ENCODE measurements around the gene MCEE. TPM values are rescaled to one million over a fixed set of nuclear protein-coding genes. Genes with fewer than 3 reads are reported as not detected.

MCEE gene
- total RNA-seq, 4 donors from 2014 or later = 9.0 to 23.3 (median 12.4) TPM

DNA sequence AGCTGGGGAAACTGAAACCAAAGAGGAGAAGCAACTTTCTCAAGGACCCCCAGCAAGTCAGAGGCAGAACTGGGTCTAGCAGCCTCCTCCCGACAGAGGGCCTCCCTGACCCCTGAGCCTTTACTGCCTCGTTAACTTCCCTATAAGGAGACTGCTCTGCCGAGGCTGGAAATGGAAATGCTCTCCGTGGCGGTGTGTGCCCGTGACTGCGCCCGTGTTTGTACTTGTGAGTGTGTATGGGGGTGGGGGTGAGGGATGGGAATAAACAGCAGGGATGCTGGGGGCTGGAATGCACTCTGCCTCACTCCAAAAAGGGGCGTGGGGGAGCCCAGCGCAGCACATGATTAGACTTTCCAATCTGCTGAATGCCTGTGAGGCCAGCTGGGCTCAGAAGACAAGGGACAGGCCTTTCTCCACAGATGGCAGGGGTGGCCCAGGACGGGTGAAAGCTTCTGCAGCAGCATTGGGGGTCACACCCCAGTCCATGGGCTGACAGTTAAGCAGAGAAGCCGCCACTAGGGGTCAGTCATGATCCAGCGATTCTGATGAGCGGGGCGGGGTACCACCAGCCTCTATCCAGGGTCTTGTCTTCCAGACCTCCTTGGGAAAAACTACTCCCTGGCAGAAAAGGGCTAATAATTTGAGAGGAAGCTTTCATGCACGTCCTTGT lies 27.2 kb upstream of the MCEE start:
- TF ChIP-seq, protein P1, sequence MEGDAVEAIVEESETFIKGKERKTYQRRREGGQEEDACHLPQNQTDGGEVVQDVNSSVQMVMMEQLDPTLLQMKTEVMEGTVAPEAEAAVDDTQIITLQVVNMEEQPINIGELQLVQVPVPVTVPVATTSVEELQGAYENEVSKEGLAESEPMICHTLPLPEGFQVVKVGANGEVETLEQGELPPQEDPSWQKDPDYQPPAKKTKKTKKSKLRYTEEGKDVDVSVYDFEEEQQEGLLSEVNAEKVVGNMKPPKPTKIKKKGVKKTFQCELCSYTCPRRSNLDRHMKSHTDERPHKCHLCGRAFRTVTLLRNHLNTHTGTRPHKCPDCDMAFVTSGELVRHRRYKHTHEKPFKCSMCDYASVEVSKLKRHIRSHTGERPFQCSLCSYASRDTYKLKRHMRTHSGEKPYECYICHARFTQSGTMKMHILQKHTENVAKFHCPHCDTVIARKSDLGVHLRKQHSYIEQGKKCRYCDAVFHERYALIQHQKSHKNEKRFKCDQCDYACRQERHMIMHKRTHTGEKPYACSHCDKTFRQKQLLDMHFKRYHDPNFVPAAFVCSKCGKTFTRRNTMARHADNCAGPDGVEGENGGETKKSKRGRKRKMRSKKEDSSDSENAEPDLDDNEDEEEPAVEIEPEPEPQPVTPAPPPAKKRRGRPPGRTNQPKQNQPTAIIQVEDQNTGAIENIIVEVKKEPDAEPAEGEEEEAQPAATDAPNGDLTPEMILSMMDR (IDR thresholded peaks at IDR 0.05) = peak in 2 of 3 experiments; percentile 45 to 57
- no peak for TF ChIP-seq POLR2A (IDR thresholded peaks at IDR 0.05; ENCODE audit: low read depth)
- H3K36me3 ChIP-seq = no peaks in the 10 kb centered on the region
- no peaks in the 10 kb centered on the region for H3K27me3 ChIP-seq
- intact Hi-C loops (cut with DNase I) = no loop called here
- H3K4me1 ChIP-seq = peaks cover 10 to 14% (median 11%) of the 10 kb centered on the region in 4 donors
- no peaks in the 10 kb centered on the region for H3K9me3 ChIP-seq
- peak overlapping the region; percentile 27 to 38 (median 32) for H3K4me3 ChIP-seq
- H3K27ac ChIP-seq (replicated peaks in 1 of 4) = peak overlapping the region in 1 of 4 donors; percentile 9
- 11% methylated on average over 15 of the region's 16 CpGs for WGBS
- no peak for DNase-seq (ENCODE audit: extremely low spot score)

DNA sequence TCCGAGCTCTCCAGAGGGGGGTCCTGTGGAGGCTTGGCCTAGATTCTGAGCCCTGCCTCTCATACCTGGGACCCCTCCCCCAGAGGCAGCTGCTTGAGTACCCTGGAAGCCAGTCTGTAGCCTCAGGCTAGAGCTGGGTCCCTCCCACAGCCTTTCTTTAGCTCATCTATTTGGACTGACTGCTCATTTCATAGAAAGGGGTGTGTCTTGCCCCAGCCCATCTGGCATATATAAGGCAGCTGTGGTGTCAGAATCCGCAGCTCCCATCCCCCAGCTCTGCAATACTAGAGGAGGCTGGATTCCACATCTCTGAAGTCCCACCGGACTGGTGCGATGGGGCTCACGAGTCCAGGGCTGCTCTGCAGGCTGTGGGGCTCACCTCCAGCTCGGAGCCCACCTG lies 26.5 kb upstream of the MCEE start:
- intact Hi-C loops (cut with DNase I) = no loop called here
- H3K36me3 ChIP-seq = no peaks in the 10 kb centered on the region
- peak overlapping the region in 3 of 4 donors; percentile 27 to 38 (median 28) for H3K4me3 ChIP-seq
- peaks cover 10 to 14% (median 11%) of the 10 kb centered on the region in 4 donors for H3K4me1 ChIP-seq
- no peaks in the 10 kb centered on the region for H3K27me3 ChIP-seq
- 34% methylated on average over 6 of the region's 6 CpGs for WGBS
- H3K27ac ChIP-seq (replicated peaks in 1 of 4) = peak overlapping the region in 1 of 4 donors; percentile 9
- DNase-seq (ENCODE audit: extremely low spot score) = no peak
- TF ChIP-seq POLR2AphosphoS5 (IDR thresholded peaks at IDR 0.05) (no peak), POLR2A (IDR thresholded peaks at IDR 0.05; ENCODE audit: low read depth) (no peak), EP300 (IDR thresholded peaks at IDR 0.05) (no peak)
- TF ChIP-seq, protein P1 (IDR thresholded peaks at IDR 0.05) = no peak
- H3K9me3 ChIP-seq = no peaks in the 10 kb centered on the region

DNA sequence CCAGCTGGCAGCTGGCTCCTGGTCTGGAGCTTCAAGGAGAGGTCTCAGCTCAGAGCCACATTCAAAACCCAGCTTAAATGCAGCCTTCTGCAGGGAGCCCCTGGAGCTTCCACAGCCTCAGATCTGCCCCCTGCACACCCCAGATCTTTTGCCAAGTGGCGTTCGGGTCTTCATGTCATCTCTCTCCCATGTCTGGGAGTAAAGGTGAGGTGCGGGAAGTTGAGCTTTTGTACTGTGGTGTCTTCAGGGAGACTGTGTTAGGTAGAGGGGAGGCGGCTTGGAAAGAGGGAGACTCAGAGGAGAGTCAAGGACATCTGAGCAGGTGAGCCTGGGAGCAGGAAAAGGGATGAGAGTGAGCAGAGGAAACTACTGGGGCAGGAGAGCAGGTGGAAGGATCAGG lies 25.8 kb upstream of the MCEE start:
- intact Hi-C loops (cut with DNase I) = no loop called here
- TF ChIP-seq, protein P1 (IDR thresholded peaks at IDR 0.05) = no peak
- no peak for TF ChIP-seq POLR2A (IDR thresholded peaks at IDR 0.05; ENCODE audit: low read depth)
- no peak for TF ChIP-seq EP300 (IDR thresholded peaks at IDR 0.05)
- TF ChIP-seq POLR2AphosphoS5 (IDR thresholded peaks at IDR 0.05) = no peak
- DNase-seq (ENCODE audit: extremely low spot score) = no peak
- H3K4me3 ChIP-seq = no peak overlapping the region
- WGBS = 95% methylated on average over 4 of the region's 4 CpGs
- no peak overlapping the region for H3K27ac ChIP-seq (replicated peaks in 1 of 4)
- H3K4me1 ChIP-seq = peaks cover 10 to 14% (median 11%) of the 10 kb centered on the region in 4 donors
- H3K9me3 ChIP-seq = no peaks in the 10 kb centered on the region
- H3K27me3 ChIP-seq = no peaks in the 10 kb centered on the region
- peaks cover 0 to 5% (median 2%) of the 10 kb centered on the region in 4 donors for H3K36me3 ChIP-seq

DNA sequence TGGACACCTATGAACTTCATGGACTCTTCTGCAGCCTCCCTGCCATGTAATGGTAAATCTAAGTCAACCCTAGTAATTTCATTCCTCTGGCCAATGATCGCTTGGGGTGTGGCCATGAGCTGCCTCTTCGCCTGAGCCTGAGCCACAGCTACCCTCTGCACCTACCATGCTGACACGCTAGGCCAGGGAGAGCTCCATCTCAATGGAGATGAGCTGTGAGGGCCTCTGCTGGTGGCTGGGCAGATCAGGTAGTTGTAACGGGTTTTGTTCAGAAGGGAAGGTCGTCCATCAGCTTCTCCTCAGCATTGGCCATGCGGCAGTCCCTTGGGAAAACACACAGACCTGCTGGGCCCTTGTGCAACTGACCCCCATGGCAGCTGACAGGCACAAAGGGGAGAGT lies 24.8 kb upstream of the MCEE start:
- Histone ChIP-seq H3K9me3 (no peaks in the 10 kb centered on the region), H3K27ac (replicated peaks in 1 of 4) (no peak overlapping the region), H3K27me3 (no peaks in the 10 kb centered on the region), H3K4me1 (peaks cover 10 to 14% (median 11%) of the 10 kb centered on the region in 4 donors), H3K36me3 (peaks cover 5 to 15% (median 12%) of the 10 kb centered on the region in 4 donors), H3K4me3 (no peak overlapping the region)
- TF ChIP-seq POLR2A (IDR thresholded peaks at IDR 0.05; ENCODE audit: low read depth) (no peak), POLR2AphosphoS5 (IDR thresholded peaks at IDR 0.05) (no peak), EP300 (IDR thresholded peaks at IDR 0.05) (no peak)
- TF ChIP-seq, protein P1 (IDR thresholded peaks at IDR 0.05) = no peak
- no peak for DNase-seq (ENCODE audit: extremely low spot score)
- intact Hi-C loops (cut with DNase I) = no loop called here
- WGBS = 83% methylated on average over 6 of the region's 6 CpGs
